GM18507 (cell line): Measurements from ENCODE around the gene ADCY2.
A peak's percentile ranks its signal among the peaks of the same experiment; 100 is the strongest.

ENCODE experiments used
- DNase-seq: peaks from one replicate; pipeline ENCODE4 v3.0.0; 2011; ENCODE audit warnings: low read depth; ENCODE audit not compliant: insufficient read length; ENCODE audit errors: extremely low spot score
- FAIRE-seq: peaks from 2 replicates; lab custom pipeline; 2011; peaks lifted over from hg19 to GRCh38; lab: Jason Lieb, UNC

The ADCY2 gene

DNA sequence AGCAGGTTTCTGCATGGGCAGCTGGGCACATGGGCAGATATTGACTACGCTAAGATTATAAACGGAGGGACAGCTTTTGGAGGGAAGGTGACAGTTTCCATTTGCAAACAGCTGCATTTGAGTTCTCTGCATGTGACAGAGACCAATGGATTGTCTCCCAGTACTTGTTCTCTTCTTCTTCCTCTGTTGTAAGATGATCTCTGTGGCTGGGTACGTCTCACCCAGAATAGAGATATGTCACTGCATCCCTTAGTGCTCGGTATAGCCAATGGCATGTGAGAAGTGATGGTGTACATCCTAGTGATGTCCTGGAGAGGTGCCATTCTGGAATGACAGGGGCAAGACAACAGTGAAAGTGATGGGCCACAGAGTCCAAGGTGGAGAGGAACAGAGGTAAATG lies 283.7 kb downstream of the ADCY2 start:
- FAIRE-seq: no peak
- DNase-seq: no peak

DNA sequence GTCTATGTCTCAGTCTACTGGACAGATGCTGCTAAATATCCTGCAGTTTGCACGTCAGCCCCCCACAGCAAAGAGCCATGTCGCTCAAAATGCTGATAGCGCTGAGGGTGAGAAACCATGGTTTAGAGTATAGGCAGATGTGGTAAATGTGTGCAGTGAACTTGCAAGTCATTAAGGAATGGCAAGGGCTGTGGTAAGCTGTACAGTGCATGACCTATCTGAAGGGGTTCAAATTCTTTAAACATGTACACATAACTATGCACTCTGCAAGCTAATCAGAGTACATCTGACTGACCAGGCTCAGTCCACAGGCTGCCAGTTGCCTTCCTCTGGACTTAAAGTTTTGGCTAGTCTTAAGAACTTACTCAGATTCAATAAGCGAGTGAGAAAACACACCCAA lies 284.3 kb downstream of the ADCY2 start:
- FAIRE-seq: no peak
- no peak for DNase-seq

DNA sequence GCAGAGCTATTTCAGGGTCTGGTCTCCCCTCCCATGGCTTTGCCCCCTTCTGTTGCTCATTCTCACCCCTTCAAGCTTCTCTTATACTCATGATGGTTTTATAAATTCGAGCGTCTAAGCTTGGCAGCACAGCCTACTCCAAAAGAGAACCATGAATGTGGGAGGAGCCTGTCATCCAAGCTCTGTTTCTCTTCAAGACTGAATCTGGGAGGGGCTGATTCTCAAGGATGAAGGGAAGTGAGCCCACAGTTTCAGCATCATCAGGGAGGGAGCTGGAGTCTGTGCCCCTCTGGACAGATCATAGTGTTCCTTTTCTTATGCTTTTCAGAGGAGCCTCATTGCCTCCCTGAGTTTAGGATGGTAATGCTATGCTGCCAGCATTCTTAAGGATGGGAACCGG lies 286.4 kb downstream of the ADCY2 start:
- FAIRE-seq (no peak), DNase-seq (no peak)

DNA sequence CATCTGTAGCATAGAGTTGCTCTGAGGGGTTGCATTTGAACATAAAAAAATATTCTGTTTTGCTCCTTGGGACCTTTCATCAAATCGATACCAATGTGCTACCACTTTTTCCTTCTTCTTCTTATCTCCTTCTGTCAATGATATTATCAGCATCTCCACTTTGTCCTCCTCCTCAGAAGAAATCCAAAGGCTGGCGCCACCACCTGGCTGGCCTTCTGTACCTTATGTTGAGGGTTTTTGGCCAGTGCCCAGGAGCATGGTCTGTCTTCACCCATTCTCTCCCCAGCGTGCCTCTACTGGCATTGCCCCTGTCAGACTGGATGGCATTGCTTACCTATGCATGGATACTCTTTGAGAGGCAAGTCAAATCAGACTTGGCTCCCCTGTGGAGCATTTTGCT lies 287.8 kb downstream of the ADCY2 start:
- no peak for FAIRE-seq
- no peak for DNase-seq

DNA sequence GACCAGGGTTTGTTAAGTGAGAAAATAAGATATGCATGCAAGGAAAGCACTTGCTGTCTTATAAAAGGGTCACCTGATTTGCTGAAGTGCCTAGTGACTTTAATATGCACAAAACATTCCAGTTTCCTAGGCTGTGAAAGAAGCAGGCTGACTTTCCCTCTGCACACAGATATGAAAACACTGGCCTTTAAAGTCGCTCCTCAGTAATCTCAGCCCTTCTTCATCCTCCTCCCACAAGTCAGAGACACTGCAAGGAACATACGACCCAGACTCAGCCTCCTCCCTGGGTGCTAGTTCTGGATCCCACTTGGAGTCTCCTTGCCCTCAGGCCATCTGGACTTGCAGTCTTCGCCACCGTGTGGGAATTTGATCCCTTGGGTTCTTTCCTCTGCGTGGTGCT lies 288.9 kb downstream of the ADCY2 start:
- DNase-seq: no peak
- FAIRE-seq: no peak

DNA sequence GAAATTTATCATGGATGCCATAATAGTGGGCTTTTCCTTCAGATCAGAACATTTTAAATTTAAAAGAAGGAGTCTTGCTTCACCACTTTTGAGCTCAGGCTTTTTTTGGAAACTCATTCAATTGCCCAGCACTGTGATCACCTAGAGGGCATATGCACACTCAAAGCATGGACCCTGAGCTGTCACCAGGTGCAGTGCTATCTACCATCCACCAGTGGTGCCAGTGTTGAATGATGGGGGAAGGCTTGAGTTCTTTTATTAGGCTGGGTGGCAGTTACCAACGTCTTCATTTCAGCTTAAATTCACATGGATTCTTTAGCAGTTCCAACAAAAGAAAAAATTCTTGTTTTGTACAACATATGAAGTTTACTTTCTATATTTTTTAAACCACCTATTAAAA lies 290.9 kb downstream of the ADCY2 start:
- FAIRE-seq (no peak), DNase-seq (no peak)

DNA sequence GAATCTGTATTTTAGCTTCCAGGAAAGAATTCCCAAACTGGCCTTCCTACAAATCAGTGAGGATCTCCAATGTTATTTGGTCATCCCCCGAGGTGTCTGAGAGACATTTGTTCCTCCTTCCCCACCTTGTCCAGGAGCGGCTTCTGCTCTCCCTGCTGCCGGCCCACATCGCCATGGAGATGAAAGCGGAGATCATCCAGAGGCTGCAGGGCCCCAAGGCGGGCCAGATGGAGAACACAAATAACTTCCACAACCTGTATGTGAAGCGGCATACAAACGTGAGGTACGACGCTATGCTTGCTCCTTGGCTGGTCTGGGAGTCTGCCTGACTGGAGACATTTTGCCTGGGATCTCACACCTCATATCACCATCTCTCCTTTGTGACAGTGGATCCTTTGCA lies 294.6 kb downstream of the ADCY2 start:
- DNase-seq: no peak

DNA sequence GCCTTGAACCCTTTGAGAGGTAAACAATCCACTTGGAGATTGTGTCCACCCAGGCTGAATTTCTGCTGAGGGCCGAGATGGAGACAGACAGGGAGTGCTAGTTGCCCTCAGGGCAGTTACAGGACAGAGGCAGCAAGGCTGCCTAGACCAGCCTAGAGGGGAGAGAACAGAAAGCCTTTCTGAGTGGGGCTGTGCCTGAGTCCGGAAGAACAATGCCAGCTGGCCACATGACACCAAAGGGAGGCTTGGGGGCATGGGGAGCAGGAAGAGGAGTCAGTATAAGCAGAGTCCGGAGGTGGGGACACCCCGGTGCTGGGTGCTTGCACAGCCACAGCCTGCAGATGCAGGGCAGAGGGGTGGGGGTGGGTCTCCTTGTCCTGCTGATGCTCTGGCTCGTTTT lies 309.3 kb downstream of the ADCY2 start:
- DNase-seq: no peak
- FAIRE-seq: no peak

More for the DNA sequence above, 294.6 kb downstream of the ADCY2 start:
- FAIRE-seq: no peak

DNA sequence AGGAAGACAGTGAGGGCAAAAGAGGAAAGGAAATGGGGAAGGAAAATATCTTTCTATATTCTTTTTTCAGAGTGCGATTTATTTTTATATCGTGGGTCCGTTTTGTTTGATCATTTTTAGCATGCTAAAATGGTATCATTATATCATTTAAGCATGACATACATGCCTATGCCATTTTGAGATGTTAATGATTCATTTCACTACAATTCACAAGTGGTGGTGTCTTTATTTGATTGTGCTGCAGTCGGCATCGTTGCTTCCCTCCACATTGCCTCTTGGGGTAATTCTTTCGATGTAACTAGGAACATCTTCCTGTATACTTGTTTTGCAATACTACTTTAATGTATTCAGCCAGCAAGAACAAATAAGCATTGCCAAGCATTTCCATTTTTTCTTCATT lies 309.8 kb downstream of the ADCY2 start:
- FAIRE-seq (no peak), DNase-seq (no peak)

DNA sequence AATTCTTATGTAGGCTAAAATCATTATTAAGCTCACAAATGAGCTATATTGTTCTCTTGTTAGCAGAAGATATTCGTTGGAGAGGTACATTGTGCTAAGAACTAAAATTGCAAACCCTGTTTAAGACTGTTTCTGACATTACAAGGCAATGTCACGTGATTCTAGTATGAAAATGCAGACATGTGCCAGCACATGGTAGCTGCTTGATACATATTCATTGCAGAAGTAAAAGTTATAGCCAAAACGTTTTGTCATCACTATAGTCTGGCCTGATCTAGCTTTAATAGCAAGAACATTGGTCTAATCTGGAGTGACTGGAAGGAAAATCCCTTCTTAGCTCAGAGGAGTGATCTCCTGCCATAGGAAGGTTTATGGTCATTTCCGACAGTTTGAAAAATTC lies 310.3 kb downstream of the ADCY2 start:
- no peak for FAIRE-seq

DNA sequence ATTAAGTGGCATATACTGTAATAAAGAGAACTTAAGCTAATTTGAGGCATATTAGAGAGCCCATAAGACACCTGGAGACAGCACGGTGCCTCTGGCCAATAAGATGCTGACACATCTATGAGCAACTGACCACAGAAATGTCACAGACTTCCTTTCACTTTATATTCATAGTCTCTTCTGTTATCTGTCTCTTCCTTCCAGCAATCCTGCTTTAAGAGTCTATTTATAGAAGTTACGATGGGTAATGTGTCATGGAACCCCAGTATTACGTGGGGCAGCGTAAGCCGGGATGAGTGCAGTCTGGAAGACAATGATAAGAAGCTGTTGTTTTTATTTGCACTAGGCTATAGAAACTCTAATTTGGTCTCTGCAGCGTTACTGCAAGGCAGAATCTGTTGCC lies 318.2 kb downstream of the ADCY2 start:
- no peak for FAIRE-seq
- DNase-seq: no peak

More for the DNA sequence above, 310.3 kb downstream of the ADCY2 start:
- no peak for DNase-seq

DNA sequence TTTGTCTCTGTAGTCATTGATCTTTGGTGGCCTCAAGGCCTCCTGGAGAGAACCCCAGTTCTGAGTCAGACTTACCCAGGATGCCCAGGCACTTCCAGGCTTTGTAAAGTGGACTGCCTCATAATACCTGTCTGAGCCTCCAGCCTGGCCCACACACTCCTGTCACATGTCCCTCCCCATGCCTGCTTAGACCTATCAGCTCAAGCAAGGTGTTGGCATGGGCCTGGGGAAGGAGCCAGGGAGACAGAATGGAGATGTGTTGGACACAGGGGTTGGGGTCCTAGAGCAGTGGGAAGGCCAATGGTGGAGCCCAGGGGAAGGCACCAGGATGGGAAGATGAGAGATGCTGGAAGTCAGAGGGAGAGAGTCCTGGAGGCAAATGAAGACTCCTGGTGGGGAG lies 318.8 kb downstream of the ADCY2 start:
- FAIRE-seq (no peak), DNase-seq (no peak)

DNA sequence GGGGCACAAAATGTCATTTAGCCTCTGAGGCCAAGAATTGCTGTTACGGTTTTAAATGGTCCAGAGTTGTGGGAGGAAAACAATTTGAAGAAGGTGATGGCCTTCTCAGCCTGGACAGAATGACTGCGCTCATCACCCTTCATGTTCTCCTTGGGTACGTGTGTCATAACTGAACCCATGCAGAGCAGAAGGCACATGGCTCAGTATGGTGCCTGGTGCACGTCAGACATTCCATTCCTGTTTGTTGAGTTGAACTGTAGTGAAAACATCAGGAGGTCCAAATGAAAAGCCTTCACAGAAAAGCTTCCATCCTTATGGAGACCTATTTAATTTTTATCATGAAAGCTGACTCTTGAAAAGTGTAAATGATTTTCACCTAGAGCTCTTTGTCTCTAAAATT lies 321.8 kb downstream of the ADCY2 start:
- no peak for FAIRE-seq
- DNase-seq: no peak

DNA sequence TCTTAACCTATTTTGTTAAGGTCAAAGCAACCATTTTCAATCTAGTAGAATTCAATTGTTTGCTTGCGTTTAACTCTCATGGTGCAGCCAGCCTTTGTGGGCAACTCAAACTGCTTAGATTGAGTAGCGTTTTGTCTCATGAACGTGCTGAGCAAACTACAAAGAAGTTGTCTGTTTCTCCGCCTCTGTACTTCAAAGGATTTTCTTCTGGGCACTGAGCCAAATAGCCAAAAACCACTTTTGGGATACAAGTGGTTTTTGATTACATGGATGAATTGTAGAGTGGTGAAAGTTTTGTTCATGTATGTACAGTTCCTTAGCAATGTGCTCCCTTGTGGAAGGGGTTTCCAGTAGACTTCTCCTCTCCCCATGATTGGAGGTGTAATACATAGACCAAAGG lies 332.1 kb downstream of the ADCY2 start:
- FAIRE-seq (no peak), DNase-seq (no peak)

DNA sequence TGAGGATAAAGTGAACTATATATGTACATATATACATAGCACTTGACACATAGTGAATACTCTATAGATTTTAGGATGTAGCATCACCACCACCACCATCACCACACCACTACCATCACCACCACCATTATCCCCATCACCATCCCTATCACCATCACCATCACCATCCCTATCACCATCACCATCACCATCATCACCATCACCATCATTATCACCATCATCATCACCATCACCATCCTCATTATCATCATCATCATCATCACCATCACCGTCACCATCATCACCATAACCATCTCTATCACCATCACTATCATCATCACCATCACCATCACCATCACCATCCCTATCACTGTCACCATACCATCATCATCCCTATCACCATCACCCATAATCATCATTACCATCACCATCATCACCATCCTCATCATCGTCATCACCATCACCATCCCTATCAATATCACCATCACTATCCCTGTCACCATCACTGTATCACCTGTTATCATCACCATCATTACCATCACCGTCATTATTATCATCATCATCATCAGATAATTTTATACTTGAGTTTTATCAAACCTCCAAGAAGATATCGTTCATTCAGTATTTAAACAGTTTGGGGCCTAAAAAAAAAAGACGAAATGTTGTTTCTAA lies 345.6 kb downstream of the ADCY2 start:
- FAIRE-seq (no peak), DNase-seq (no peak)

DNA sequence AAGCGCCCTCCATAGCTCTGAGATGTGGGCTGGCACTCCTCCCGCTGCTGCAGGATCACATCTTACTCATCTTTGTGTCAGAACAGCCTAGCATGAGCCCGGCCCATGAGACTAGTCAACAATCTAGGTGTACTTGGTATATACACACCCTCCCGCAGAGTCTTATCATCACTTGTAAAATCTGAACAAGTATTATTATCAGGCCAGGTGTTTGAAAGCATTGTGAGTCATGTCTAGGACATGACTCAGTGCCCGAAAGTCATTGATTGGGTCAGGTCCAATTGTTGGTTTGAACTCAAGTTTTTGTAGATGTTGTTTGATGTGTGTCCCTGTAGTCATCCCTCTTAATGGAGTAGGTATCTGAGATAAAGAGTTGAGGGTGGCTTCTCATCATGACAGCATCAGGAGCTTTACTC lies 346.3 kb downstream of the ADCY2 start:
- FAIRE-seq (no peak), DNase-seq (no peak)

DNA sequence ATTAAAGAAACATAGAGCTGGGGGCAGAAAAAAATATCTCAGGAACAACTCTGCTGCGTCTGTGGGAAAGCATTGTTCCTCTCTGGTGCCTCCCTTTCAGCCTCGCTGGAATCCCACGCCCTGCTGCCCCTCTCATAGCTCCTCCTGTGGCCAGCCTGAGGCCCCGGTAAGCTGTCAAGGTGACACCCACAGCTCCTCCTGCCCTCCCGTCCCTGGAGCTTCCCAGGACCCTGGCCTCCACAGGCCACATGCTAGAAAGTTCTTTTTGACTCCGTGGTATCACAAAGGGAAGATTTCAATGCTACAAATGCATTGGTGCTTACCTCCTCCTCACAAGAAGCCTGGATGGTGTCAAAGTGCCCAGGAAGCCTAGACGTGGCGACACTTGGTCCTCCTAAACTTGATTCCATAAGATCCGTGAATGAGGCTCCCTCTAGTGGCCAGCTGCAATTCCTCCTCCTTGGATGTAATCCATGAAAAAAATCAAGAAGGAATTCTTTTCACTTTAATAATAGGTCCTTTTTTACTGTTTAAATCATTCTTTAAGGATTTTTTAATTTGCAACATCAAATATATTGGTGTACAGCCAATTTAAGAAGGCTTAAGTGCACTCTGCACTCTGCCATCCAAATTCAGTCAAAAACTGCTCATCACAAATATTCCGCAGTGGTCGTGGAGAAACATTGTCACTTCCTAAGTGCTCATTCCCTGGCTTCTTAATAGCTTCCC lies 350.1 kb downstream of the ADCY2 start:
- FAIRE-seq (no peak), DNase-seq (peak; percentile 12)

DNA sequence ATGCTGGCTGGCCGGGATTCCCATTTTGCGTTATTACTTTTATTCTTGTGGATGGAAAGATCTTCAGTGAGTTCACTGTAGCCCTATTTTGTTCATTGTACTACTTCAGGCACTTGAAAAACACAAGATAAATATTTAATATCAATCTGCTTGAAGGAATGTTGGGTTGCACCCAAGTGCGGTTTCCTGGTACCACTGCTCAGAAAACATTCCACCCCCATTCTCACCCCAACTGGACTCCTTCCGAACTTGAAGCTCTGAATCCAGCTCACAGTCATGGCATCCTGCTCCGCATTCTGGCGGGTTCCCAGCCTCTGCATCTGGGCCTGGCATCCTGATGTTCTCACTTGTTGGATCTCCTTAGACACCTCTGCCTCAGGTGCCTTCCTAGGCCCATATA lies 351.8 kb downstream of the ADCY2 start:
- DNase-seq: no peak
- no peak for FAIRE-seq

DNA sequence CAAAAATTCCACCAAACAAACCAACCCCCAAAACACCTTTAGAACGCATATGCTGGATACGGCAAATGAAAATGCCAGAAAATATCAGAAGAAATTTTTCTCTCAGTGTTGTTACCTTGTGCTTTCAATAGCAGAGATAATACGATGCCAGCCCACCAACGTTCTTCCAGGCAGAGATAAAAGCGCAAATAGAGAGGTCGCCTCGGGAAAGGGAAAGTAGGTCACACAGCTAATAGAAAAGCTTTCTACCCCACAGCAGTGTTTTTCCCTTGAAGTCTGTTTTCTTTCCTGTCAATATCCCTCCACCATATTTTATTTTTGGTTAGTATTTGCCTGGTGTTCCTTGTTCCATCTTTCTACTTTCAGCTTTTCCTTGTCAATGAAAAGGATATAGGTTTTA lies 353.7 kb downstream of the ADCY2 start:
- no peak for DNase-seq
- FAIRE-seq: no peak

DNA sequence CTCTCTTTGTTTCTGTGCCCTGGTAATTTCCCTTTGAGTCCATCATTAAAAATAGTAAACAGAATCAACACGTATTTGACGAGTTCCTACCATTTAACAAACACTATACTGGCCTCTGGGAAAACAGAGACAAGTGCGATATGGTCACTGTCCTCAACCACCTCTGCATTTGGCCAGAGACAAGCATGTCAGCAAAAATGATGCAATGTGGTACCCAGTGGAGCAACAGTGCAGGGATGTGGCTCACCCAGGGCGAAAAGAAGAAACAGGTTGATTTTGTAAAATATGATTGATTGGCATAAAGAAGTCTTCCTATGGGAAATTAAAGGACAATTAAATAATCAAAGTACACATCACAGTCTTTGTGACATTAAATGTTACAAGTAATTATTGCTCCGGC lies 355.9 kb downstream of the ADCY2 start:
- FAIRE-seq (no peak), DNase-seq (no peak)

DNA sequence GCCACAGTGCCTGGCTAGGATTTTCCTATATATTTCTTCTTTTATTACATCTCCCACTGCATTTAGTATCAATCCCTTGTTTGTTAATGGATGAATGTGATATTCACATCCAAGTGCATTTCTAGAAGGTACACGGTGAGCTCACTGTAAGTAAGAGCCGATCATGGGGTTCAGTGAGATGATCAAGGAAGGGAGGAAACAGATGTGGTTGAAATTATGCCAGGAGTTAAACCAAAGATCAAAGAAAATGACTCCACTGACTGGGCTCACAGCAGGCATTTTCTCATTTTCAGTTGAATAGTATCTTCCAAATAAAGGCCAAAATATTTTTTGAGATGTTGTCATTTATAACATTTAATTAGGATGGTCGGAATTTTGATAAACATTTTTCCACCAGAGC lies 357.2 kb downstream of the ADCY2 start:
- FAIRE-seq: no peak
- DNase-seq: no peak
